Type B pancreatic cell (in vitro differentiated cells): ENCODE data around the gene HOMEZ. TPM values are rescaled to one million over a fixed set of nuclear protein-coding genes. Genes with fewer than 3 reads are reported as not detected.
"Not testable (repeated sequence)": the region's sequence is repeated elsewhere in the genome, so short reads cannot be mapped to it uniquely, and the experiment has no call there.

ENCODE experiments used
- DNase-seq: peaks from one replicate; pipeline ENCODE4 v3.0.0; 2021; ENCODE audit warnings: mixed read lengths; ENCODE audit not compliant: unreplicated experiment; ENCODE audit errors: extremely low spot score
- H3K27ac Mint-ChIP-seq: 2 replicates; pipeline ENCODE4 v1.8.0; 2021; ENCODE audit warnings: mild to moderate bottlenecking, mixed read lengths
- H3K27me3 Mint-ChIP-seq: 2 replicates; pipeline ENCODE4 v1.8.0; 2021; ENCODE audit warnings: mixed read lengths
- H3K36me3 Mint-ChIP-seq: 2 replicates; pipeline ENCODE4 v1.8.0; 2021; ENCODE audit warnings: mixed read lengths
- H3K4me1 Mint-ChIP-seq: one replicate; pipeline ENCODE4 v1.8.0; 2021; ENCODE audit warnings: mixed read lengths; ENCODE audit not compliant: unreplicated experiment
- H3K4me3 Mint-ChIP-seq: 2 replicates; pipeline ENCODE4 v1.8.0; 2021; ENCODE audit warnings: mild to moderate bottlenecking, mixed read lengths
- H3K9me3 Mint-ChIP-seq: 2 replicates; pipeline ENCODE4 v1.8.0; 2021; ENCODE audit warnings: mixed read lengths
- CTCF ChIP-seq: fragments of 200-600 bp; sonication (generic); conservative IDR thresholded peaks from 2 replicates; pipeline ENCODE4 v1.5.0; 2021; ENCODE audit warnings: antibody characterized with exemption, mild to moderate bottlenecking
- long read RNA-seq: library from polyadenylated mRNA; unstranded; transcript quantifications from one replicate; pipeline ENCODE4 v2.0.0, GENCODE V29; 2020
- total RNA-seq: library from RNA; stranded (reverse); gene quantifications from 2 replicates; pipeline ENCODE4 v1.2.1, GENCODE V29; 2021; ENCODE audit warnings: low replicate concordance

The HOMEZ gene, protein sequence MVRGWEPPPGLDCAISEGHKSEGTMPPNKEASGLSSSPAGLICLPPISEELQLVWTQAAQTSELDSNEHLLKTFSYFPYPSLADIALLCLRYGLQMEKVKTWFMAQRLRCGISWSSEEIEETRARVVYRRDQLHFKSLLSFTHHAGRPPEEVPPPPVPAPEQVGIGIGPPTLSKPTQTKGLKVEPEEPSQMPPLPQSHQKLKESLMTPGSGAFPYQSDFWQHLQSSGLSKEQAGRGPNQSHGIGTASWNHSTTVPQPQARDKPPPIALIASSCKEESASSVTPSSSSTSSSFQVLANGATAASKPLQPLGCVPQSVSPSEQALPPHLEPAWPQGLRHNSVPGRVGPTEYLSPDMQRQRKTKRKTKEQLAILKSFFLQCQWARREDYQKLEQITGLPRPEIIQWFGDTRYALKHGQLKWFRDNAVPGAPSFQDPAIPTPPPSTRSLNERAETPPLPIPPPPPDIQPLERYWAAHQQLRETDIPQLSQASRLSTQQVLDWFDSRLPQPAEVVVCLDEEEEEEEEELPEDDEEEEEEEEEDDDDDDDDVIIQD
- total RNA-seq = 15.9 and 19.5 TPM in 2 replicates
- long read RNA-seq, partial matches to known transcripts = 0 of 1 reads
- long read RNA-seq, other reads (novel, unspliced or antisense) = 1 of 1 reads

DNA sequence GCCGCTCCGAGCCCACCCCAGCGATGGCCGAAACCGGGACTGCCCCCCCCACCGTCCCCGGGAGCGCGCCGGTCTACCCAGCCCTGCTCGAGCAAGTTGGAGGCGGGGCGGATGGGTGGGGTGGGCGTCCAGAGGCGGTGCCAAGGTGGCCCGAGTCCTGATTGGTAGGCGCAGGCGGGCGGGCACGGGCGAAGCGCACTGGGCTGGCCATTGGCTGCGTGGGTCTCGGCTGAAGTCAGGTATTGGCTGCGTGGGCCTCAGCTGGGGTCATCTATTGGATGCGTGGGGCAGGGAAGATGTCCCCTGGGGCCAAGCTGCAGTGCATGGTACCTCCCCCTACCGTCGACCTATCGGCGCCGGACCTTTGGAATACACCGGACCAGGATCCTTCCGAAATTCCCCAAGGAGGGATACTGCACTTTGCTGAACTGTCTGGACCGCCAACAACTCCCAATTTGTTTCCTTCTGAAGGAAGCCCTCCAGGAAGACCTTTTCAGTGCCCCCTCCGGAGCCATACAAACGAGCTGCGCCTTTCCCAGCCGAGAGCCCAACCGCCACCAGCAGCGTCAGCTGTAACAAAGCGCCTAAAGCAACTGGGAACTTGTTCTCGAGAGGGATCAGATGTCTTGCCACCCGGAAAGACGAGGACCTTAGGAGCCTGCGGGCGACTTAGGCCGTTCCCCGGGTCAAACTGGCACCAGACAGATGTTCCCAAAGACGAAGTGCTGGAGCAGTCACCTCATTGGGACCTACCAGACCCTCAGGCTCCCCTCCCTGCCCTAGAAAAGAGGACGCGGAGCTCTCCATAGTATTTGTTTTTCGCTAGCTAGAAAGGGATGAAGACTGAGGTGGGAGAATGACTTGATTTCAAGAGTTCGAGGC, at the start of gene HOMEZ:
Gene HOMEZ, minus strand, starts transcription at position 113 of the 882 bp plus-strand sequence. CDS start 180 bp downstream, outside the sequence.
- H3K9me3 Mint-ChIP-seq = no peaks in the 10 kb centered on the region

GRCh38 chr14:23335623-23336022, 49.7 kb upstream of the HOMEZ start:
- no peaks in the 10 kb centered on the region for H3K4me1 Mint-ChIP-seq
- no peaks in the 10 kb centered on the region for H3K36me3 Mint-ChIP-seq
- peaks cover 10% of the 10 kb centered on the region for H3K27me3 Mint-ChIP-seq
- TF ChIP-seq CTCF = no peak
- no peak for DNase-seq
- H3K4me3 Mint-ChIP-seq = no peak overlapping the region
- no peak overlapping the region for H3K27ac Mint-ChIP-seq
- no peaks in the 10 kb centered on the region for H3K9me3 Mint-ChIP-seq

More for the DNA sequence above, at the start of gene HOMEZ:
- H3K4me1 Mint-ChIP-seq = peaks cover 23% of the 10 kb centered on the region
- no peak for TF ChIP-seq CTCF
- no peaks in the 10 kb centered on the region for H3K36me3 Mint-ChIP-seq
- H3K27me3 Mint-ChIP-seq = no peaks in the 10 kb centered on the region
- peak within 1 kb of the TSS; percentile 97 for H3K27ac Mint-ChIP-seq
- H3K4me3 Mint-ChIP-seq = peak within 1 kb of the TSS; percentile 97
- peak; percentile 99 for DNase-seq

DNA sequence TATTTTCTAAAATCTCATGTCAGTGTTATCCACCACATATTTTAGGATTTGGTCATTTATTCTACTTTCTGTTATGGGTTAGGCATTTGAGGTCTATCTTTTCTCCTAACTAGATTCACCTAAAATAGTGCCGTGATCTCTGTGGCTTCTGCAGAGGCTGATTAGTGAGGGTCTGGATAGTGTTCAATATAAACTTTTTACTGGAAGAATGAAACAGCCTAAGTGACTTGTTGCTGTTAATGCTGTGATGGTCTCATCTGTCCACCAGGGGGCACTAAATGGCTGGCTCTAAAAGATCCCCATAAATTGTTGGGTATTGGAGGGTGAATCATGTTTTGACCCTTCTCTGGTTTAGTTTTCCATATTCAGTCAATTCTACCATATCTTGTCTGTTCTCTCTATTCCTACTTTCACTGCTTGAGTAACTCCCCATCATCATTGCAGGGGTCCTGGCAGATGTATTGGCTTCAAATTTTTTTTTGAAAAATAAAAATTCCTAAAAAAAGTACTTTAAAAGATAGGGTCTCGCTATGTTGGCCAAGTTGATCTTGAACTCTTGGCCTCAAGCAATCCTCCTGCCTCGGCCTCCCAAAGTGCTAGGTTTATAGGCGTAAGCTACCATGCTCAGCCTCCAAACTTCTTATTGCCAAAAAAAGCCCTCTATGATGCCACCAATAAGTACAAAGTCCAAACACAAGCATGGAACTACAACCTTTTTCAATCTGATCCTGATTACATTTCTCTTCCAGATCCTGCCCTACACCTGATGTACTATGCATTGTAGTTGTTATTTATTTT, 42.2 kb upstream of the HOMEZ start:
- Mint-ChIP-seq H3K36me3 (peaks cover 8% of the 10 kb centered on the region), H3K27me3 (no peaks in the 10 kb centered on the region), H3K9me3 (no peaks in the 10 kb centered on the region)

DNA sequence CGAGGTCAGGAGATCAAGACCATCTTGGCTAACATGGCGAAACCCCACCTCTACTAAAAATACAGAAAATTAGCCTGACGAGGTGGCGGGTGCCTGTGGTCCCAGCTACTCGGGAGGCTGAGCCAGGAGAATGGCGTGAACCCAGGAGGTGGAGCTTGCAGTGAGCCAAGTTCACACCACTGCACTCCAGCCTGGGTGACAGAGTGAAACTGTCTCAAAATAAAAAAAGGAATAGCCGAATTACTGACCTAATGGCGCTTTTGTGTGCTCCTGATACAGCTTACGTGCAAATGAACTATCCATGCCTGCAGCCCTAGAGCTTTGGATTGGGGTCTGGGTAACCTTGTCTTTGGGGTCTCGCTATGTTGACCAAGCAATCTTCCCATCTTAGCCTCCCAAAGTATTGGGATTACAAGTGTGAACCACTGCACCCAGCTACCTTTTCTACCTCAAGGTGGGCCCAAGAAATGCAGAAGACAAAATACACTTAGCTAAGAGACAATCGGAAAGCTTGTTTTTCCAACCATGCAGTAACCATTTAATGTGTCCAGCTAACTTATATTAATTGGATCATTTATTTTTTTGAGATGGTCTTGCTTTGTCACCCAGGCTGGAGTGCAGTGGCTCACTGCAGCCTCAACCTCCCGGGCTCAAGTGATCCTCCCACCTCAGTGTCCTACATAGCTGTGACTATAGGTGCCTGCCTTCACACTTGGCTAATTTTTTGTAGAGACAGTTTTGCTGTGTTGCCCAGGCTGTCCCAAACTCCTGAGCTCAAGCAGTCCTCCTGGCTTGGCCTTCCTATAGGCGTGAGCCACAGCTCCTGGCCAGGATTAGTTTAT, 40.8 kb upstream of the HOMEZ start:
- Mint-ChIP-seq H3K36me3 (peaks cover 21% of the 10 kb centered on the region), H3K4me1 (peaks cover 16% of the 10 kb centered on the region), H3K9me3 (no peaks in the 10 kb centered on the region), H3K4me3 (no peak overlapping the region), H3K27ac (peak overlapping the region; percentile 5), H3K27me3 (no peaks in the 10 kb centered on the region)
- no peak for TF ChIP-seq CTCF
- DNase-seq = peak; percentile 43

More for the DNA sequence above, 42.2 kb upstream of the HOMEZ start:
- peak; percentile 95 for TF ChIP-seq CTCF
- Mint-ChIP-seq H3K4me3 (no peak overlapping the region), H3K4me1 (peaks cover 9% of the 10 kb centered on the region), H3K27ac (no peak overlapping the region)
- DNase-seq = peak; percentile 69

DNA sequence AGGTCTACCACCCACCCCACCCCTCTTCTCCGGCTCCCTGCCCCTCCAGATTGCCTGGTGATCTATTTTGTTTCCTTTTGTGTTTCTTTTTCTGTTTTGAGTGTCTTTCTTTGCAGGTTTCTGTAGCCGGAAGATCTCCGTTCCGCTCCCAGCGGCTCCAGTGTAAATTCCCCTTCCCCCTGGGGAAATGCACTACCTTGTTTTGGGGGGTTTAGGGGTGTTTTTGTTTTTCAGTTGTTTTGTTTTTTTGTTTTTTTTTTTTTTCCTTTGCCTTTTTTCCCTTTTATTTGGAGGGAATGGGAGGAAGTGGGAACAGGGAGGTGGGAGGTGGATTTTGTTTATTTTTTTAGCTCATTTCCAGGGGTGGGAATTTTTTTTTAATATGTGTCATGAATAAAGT, 39.8 kb upstream of the HOMEZ start:
- not testable (repeated sequence) for H3K9me3 Mint-ChIP-seq, H3K4me3 Mint-ChIP-seq, DNase-seq, H3K27me3 Mint-ChIP-seq
- Mint-ChIP-seq H3K27ac (peak overlapping the region; percentile 5), H3K4me1 (peaks cover 16% of the 10 kb centered on the region), H3K36me3 (peaks cover 21% of the 10 kb centered on the region)
